MM.1S (cell line): ENCODE data around the gene KCNK13.

ENCODE experiments used
- DNase-seq: peaks from one replicate; pipeline ENCODE4 v3.0.0-alpha.2; 2015
- H2AFZ ChIP-seq: fragments of 300-600 bp; sonication (generic); 2 replicates; pipeline ENCODE4 v1.6.0; 2016; ENCODE audit warnings: antibody characterized with exemption, low read length
- H3F3A ChIP-seq: fragments of 300-600 bp; sonication (generic); 2 replicates; pipeline ENCODE4 v1.6.1; 2016; ENCODE audit warnings: mild to moderate bottlenecking, antibody characterized with exemption, low read length, moderate library complexity, mixed read lengths; ENCODE audit not compliant: insufficient read depth
- H3K27ac ChIP-seq: fragments of 300-600 bp; sonication (generic); 2 replicates; pipeline ENCODE4 v1.5.1; 2016; ENCODE audit warnings: mild to moderate bottlenecking, low read length
- H3K27me3 ChIP-seq: fragments of 300-600 bp; sonication (generic); replicated peaks from 2 replicates; pipeline ENCODE4 v1.6.0; 2016; ENCODE audit warnings: low read length; ENCODE audit not compliant: insufficient read depth
- H3K36me3 ChIP-seq: fragments of 300-600 bp; sonication (generic); replicated peaks from 2 replicates; pipeline ENCODE4 v1.6.1; 2016; ENCODE audit warnings: mild to moderate bottlenecking, low read length, mixed read lengths; ENCODE audit not compliant: insufficient read depth
- H3K4me1 ChIP-seq: fragments of 300-600 bp; sonication (generic); 2 replicates; pipeline ENCODE4 v1.6.1; 2016; ENCODE audit warnings: low read length, mixed read lengths
- H3K4me2 ChIP-seq: fragments of 300-600 bp; sonication (generic); 2 replicates; pipeline ENCODE4 v1.6.0; 2016; ENCODE audit warnings: low read depth, low read length
- H3K4me3 ChIP-seq: fragments of 300-600 bp; sonication (generic); 2 replicates; pipeline ENCODE4 v1.5.1; 2016; ENCODE audit warnings: low read length, mixed read lengths
- H3K79me2 ChIP-seq: fragments of 300-600 bp; sonication (generic); 2 replicates; pipeline ENCODE4 v1.6.1; 2016; ENCODE audit warnings: mixed run types, low read length, mixed read lengths
- H3K9ac ChIP-seq: fragments of 300-600 bp; sonication (generic); 2 replicates; pipeline ENCODE4 v1.6.1; 2016; ENCODE audit warnings: low read length, mixed read lengths
- H3K9me2 ChIP-seq: fragments of 300-600 bp; sonication (generic); replicated peaks from 2 replicates; pipeline ENCODE4 v1.6.1; 2016; ENCODE audit warnings: mild to moderate bottlenecking, low read length, mixed read lengths; ENCODE audit not compliant: insufficient read depth
- H3K9me3 ChIP-seq: fragments of 300-600 bp; sonication (generic); replicated peaks from 2 replicates; pipeline ENCODE4 v1.6.1; 2016; ENCODE audit warnings: mild to moderate bottlenecking, low read length, mixed read lengths; ENCODE audit not compliant: insufficient read depth
- H4K20me1 ChIP-seq: fragments of 300-600 bp; sonication (generic); 2 replicates; pipeline ENCODE4 v1.6.1; 2016; ENCODE audit warnings: mild to moderate bottlenecking, low read length, moderate library complexity, mixed read lengths; ENCODE audit not compliant: insufficient read depth
- EZH2 ChIP-seq: fragments of 300-600 bp; sonication (generic); optimal IDR thresholded peaks from 2 replicates; pipeline ENCODE3; 2017; ENCODE audit warnings: low read depth, mild to moderate bottlenecking, antibody characterized with exemption, low read length, mixed read lengths
- EZH2phosphoT487 ChIP-seq: fragments of 300-600 bp; sonication (generic); IDR thresholded peaks from 2 replicates; pipeline ENCODE4 v1.6.1; 2018; ENCODE audit warnings: antibody characterized with exemption, low read length
- TF ChIP-seq, protein P1 (sequence below): fragments of 300-600 bp; sonication (generic); IDR thresholded peaks from 2 replicates; pipeline ENCODE4 v1.5.1; 2016; ENCODE audit warnings: antibody characterized with exemption, low read length, mixed read lengths

KCNK13 gene

DNA sequence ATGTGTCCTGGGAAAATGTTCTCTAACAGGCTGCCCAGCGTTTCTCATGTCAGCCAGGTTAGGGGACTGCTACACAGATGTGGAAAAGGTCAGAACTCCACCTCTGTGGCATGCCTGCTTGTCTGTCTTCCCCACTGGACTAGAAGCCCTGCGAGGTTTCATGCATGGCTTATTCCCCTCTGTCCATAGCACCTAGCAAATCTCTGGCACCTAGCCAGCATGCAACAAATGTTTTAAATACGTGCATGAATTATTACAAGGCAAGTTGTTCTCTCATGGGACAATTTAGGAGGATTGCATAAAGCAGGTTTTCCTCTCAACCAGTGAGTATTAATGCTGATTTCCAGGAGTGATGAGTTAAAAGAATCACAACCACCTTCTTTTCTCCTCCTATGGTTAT is 21.4 kb upstream of the KCNK13 start:
- Histone ChIP-seq H3K4me3 (no peak overlapping the region), H3K4me2 (no peak overlapping the region), H3F3A (no peaks in the 10 kb centered on the region), H2AFZ (no peak overlapping the region), H3K27ac (no peak overlapping the region), H3K9me3 (no peaks in the 10 kb centered on the region), H3K4me1 (no peaks in the 10 kb centered on the region), H3K9ac (no peak overlapping the region), H3K9me2 (no peaks in the 10 kb centered on the region), H3K36me3 (no peaks in the 10 kb centered on the region), H3K79me2 (no peaks in the 10 kb centered on the region), H3K27me3 (no peaks in the 10 kb centered on the region), H4K20me1 (no peaks in the 10 kb centered on the region)
- no peak for DNase-seq
- TF ChIP-seq, protein P1, sequence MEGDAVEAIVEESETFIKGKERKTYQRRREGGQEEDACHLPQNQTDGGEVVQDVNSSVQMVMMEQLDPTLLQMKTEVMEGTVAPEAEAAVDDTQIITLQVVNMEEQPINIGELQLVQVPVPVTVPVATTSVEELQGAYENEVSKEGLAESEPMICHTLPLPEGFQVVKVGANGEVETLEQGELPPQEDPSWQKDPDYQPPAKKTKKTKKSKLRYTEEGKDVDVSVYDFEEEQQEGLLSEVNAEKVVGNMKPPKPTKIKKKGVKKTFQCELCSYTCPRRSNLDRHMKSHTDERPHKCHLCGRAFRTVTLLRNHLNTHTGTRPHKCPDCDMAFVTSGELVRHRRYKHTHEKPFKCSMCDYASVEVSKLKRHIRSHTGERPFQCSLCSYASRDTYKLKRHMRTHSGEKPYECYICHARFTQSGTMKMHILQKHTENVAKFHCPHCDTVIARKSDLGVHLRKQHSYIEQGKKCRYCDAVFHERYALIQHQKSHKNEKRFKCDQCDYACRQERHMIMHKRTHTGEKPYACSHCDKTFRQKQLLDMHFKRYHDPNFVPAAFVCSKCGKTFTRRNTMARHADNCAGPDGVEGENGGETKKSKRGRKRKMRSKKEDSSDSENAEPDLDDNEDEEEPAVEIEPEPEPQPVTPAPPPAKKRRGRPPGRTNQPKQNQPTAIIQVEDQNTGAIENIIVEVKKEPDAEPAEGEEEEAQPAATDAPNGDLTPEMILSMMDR: no peak

DNA sequence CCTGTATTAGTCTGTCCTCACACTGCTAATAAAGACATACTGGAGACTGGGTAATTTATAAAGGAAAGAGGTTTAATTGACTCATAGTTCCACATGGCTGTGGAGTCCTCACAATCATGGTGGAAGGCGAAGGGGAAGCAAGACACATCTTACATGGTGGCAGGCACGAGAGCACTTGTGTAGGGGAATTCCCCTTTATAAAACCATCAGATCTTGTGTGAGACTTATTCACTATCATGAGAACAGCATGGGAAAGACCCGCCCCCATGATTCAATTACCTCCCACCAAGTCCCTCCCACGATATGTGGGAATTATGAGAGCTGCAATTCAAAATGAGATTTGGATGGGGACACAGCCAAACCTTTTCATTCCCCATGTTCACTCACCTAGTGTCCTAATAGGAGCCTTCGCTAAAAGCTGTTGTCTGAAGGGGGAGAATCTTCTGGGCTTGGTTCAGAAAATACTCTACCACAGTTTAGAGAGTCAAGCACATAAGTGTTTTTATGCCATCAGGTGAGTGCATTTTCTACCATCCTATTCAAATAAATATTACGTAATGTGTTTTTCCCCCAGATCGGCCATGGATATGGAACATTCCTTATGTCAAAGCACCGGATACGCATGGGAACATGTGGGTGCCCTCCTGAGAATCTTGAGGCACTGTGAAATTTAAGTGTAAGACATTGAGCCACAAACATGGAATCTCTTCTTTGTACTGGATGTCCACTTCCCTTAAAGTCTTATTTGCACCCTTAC is 19.1 kb upstream of the KCNK13 start:
- H2AFZ ChIP-seq: no peak overlapping the region
- TF ChIP-seq, protein P1: no peak
- no peak for TF ChIP-seq EZH2
- TF ChIP-seq EZH2phosphoT487: no peak
- H4K20me1 ChIP-seq: no peaks in the 10 kb centered on the region
- H3K9ac ChIP-seq: no peak overlapping the region
- H3K9me3 ChIP-seq: no peaks in the 10 kb centered on the region
- no peaks in the 10 kb centered on the region for H3K9me2 ChIP-seq
- H3K4me1 ChIP-seq: no peaks in the 10 kb centered on the region
- H3K36me3 ChIP-seq: no peaks in the 10 kb centered on the region
- no peak overlapping the region for H3K4me3 ChIP-seq
- no peaks in the 10 kb centered on the region for H3F3A ChIP-seq
- no peaks in the 10 kb centered on the region for H3K27me3 ChIP-seq
- no peaks in the 10 kb centered on the region for H3K79me2 ChIP-seq
- H3K27ac ChIP-seq: no peak overlapping the region
- no peak overlapping the region for H3K4me2 ChIP-seq
- no peak for DNase-seq

DNA sequence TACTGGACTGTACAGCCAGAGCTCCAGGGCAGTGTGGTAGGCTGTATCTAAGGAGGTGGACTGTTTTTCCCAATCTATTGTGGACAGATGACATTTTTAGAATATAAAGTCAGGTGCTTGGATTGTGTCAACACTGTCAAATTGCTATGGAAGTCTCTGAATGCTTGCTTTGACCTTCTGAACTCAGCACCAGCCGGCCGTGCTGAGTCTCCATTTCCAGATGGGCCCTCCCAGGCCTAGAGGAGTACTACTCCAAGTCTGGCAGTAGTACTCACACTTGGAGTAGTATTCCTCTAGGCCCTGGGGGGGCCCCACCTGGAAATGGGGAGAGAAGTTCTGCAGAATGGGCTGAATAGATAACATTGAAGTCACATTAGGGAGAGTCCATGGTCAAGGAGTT is 16.2 kb upstream of the KCNK13 start:
- no peaks in the 10 kb centered on the region for H3K9me2 ChIP-seq
- H2AFZ ChIP-seq: no peak overlapping the region
- H3K27me3 ChIP-seq: no peaks in the 10 kb centered on the region
- no peak overlapping the region for H3K9ac ChIP-seq
- H3K27ac ChIP-seq: no peak overlapping the region
- H3K79me2 ChIP-seq: no peaks in the 10 kb centered on the region
- no peak overlapping the region for H3K4me3 ChIP-seq
- H3K9me3 ChIP-seq: no peaks in the 10 kb centered on the region
- DNase-seq: no peak
- TF ChIP-seq EZH2 (no peak), EZH2phosphoT487 (no peak)
- TF ChIP-seq, protein P1: no peak
- H4K20me1 ChIP-seq: no peaks in the 10 kb centered on the region
- no peaks in the 10 kb centered on the region for H3K36me3 ChIP-seq
- H3K4me2 ChIP-seq: no peak overlapping the region
- no peaks in the 10 kb centered on the region for H3F3A ChIP-seq
- no peaks in the 10 kb centered on the region for H3K4me1 ChIP-seq
